ENCODE results near the gene SHANK1.

The SHANK1 gene

GRCh38 chr19:50711805-50712204, 7.8 kb downstream of the SHANK1 start:
- no peak for DNase-seq (ENCODE audit: low spot score)

GRCh38 chr19:50711196-50711595, 8.4 kb downstream of the SHANK1 start:
- no peak for DNase-seq (ENCODE audit: low spot score)

GRCh38 chr19:50710612-50711011, 9.0 kb downstream of the SHANK1 start:
- DNase-seq (ENCODE audit: low spot score): no peak

- no peak for DNase-seq (ENCODE audit: low spot score)
Measured at GRCh38 chr19:50710094-50710493, 9.5 kb downstream of the SHANK1 start.

GRCh38 chr19:50708179-50708879, 11.3 kb downstream of the SHANK1 start:
- no peak for DNase-seq (ENCODE audit: low spot score)

- DNase-seq (ENCODE audit: low spot score): no peak
Measured at GRCh38 chr19:50706387-50706786, 13.2 kb downstream of the SHANK1 start.

GRCh38 chr19:50705422-50706019, 14.1 kb downstream of the SHANK1 start:
- peak; percentile 73 for DNase-seq (ENCODE audit: low spot score)

- no peak for DNase-seq (ENCODE audit: low spot score)
Measured at GRCh38 chr19:50703915-50704796, 15.4 kb downstream of the SHANK1 start.

GRCh38 chr19:50702871-50703829, 16.5 kb downstream of the SHANK1 start:
- no peak for DNase-seq (ENCODE audit: low spot score)

- DNase-seq (ENCODE audit: low spot score): no peak
Measured at GRCh38 chr19:50702158-50702870, 17.3 kb downstream of the SHANK1 start.

- no peak for DNase-seq (ENCODE audit: low spot score)
Measured at GRCh38 chr19:50701367-50701985, 18.1 kb downstream of the SHANK1 start.

- no peak for DNase-seq (ENCODE audit: low spot score)
Measured at GRCh38 chr19:50697414-50698124, 22.0 kb downstream of the SHANK1 start.

GRCh38 chr19:50696094-50696483, 23.5 kb downstream of the SHANK1 start:
- no peak for DNase-seq (ENCODE audit: low spot score)

GRCh38 chr19:50695251-50696093, 24.1 kb downstream of the SHANK1 start:
- DNase-seq (ENCODE audit: low spot score): peak; percentile 51

- no peak for DNase-seq (ENCODE audit: low spot score)
Measured at GRCh38 chr19:50694815-50695145, 24.8 kb downstream of the SHANK1 start.

GRCh38 chr19:50693064-50693975, 26.3 kb downstream of the SHANK1 start:
- no peak for DNase-seq (ENCODE audit: low spot score)

- DNase-seq (ENCODE audit: low spot score): no peak
Measured at GRCh38 chr19:50690439-50690838, 29.2 kb downstream of the SHANK1 start.

- no peak for DNase-seq (ENCODE audit: low spot score)
Measured at GRCh38 chr19:50688766-50689165, 30.8 kb downstream of the SHANK1 start.
